GM13976 (cell line): ENCODE data around the gene NTN3.

Source experiments
- DNase-seq: peaks from one replicate; pipeline ENCODE4 v3.0.0; 2012; ENCODE audit warnings: low spot score
- in situ Hi-C: fragments of 300-500 bp; cut with MboI; formaldehyde crosslinking; loops from one replicate; pipeline ENCODE4 v1.12.0; 2022; ENCODE audit warnings: low sequenced_read_pairs, mixed read lengths, inconsistent platforms; ENCODE audit not compliant: unreplicated experiment
- TF ChIP-seq, protein P1 (sequence below): IDR thresholded peaks from 2 replicates; pipeline ENCODE4 v1.5.1; 2012; ENCODE audit warnings: borderline replicate concordance, mild to moderate bottlenecking; ENCODE audit not compliant: insufficient read depth; ENCODE audit errors: extremely low read depth, missing control alignments, control extremely low read depth

NTN3 gene

DNA sequence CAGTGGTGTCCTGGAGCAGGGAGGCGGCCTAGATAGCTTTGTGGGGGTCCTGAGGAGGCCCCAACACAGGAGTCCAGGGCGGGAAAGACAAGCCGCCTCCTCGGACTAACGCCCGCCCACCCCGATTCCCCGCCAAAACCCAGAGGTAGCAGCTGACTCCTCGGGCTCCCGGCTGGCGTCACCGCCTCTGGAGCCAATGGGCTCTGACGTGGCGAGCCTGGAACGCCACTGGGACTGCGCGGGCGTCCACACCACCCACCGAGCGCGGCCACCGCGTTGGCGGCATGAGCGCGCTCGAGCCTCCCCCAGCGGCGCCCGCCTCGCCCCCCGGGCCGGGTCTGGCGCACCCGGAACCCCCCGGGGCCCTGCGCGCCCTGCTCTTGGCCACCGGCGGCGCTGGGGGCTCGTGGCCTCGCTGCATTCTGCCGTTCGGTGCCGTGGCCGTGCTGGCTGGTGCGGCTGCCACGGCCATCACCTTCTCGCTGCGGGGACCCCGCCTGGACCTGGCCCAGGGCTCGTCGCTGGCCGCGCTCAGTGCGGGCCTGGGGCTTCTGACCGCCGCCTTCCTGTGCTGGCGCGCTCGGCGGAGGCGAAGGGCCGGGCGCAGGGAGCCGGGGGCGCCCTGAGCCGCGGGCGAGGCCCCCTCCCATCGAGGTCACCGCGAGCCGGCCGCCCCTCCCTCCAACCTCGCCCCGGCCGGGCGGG is 3.4 kb upstream of the NTN3 start:
- TF ChIP-seq, protein P1, sequence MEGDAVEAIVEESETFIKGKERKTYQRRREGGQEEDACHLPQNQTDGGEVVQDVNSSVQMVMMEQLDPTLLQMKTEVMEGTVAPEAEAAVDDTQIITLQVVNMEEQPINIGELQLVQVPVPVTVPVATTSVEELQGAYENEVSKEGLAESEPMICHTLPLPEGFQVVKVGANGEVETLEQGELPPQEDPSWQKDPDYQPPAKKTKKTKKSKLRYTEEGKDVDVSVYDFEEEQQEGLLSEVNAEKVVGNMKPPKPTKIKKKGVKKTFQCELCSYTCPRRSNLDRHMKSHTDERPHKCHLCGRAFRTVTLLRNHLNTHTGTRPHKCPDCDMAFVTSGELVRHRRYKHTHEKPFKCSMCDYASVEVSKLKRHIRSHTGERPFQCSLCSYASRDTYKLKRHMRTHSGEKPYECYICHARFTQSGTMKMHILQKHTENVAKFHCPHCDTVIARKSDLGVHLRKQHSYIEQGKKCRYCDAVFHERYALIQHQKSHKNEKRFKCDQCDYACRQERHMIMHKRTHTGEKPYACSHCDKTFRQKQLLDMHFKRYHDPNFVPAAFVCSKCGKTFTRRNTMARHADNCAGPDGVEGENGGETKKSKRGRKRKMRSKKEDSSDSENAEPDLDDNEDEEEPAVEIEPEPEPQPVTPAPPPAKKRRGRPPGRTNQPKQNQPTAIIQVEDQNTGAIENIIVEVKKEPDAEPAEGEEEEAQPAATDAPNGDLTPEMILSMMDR = peak; percentile 32
- in situ Hi-C loops = no loop called here
- DNase-seq = peak; percentile 78

DNA sequence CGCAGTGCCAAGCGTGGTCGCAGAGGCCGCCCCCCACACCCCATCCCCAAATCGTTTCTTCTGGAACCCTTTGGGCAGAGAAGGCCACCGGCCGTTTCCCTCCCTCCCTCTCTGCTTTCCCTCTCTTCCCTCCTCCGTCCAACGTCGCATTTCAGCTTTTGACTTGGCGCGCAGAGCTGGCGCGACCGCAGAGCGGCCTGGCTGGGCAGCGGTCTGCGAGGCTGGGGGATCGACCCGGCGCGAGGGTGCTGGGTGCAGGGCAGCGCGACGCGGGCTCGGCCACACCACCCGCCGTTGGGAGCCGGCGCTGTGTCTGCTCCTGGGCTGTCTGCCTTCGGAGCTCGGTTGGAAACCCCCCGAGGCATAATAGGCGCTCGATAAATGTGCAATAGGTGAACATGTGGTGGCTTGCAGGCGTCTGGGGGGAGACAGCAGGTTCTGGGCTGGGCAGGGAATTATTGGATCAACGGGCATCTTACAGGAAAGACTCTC is 2.8 kb upstream of the NTN3 start:
- DNase-seq = peak; percentile 76
- TF ChIP-seq, protein P1 = no peak
- in situ Hi-C loops = no loop called here

DNA sequence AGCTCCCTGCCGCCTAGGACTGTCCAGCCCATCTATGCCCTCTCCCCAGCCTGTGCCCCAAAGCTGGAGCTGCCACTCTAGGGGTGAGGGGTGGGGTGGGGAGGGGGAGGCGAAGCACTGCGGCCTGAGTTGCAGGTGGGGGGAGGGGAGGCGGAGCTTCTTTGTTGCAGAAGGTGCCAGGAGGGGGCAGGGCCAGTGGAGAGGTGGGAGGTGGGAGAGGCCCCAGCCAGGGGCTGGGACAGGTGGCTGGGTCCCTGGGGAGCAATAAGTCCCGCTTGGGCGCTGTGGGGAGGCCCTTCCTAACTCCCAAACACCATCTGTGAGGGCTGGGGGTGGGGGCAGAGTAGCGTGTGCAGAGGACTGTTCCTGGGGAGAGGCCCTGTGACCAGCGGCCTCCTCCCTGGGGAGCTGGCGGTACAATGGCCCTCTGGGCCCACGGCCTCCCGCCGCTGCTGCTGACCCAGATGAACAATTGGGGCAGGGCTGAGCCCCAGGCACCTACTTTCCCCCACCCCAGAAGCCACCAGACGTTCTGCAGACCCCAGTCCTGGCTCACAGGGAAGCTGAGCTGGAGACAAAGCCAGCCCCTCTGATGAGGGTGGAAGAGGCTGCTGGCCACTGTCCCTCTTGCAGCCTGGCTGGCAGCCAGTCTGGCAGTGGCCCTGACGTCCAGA is 2.2 kb upstream of the NTN3 start:
- peak; percentile 84 for DNase-seq
- TF ChIP-seq, protein P1 = no peak
- in situ Hi-C loops = no loop called here

DNA sequence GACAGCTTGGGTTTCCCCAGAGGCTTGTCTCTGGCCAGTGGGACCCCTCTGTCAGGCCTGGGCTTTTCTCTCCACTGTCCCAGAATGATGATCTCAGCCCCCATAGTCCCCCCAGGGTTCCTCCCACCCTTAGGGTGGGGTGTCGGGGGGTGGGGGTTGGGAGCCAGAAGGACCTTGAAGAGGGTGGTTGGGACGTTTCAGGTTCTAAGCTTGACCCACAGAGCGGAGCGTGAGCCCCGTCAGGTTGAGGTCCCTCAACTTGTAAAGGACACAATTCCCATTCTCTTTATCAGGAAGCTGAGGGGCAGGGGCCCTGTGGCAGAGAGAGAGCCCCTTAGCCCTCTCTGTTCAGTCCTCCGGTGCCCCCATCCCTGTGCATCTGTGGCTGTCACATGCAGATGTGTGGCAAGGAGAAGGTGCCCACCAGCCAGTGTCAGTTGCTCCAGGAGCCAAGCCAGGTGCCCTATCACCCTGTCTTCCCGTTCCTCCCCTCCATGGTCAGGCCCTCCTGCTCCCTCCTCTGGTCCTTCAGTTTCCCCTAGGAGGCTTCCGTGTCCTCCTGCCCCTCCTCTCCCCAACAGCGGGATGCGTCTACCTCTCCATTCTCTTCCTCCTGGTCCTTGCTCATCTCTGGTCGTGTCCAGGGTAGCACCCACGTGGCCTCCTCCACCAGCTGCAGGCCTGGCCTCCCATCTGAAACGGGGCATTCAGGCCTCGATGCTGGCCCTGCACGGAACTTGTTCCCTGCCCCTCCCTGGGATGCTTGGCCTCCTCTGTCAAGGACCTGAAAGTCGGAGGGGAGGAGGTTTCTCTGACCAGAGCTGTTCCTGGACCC is 1.5 kb upstream of the NTN3 start:
- TF ChIP-seq, protein P1 = no peak
- no peak for DNase-seq
- in situ Hi-C loops = no loop called here

DNA sequence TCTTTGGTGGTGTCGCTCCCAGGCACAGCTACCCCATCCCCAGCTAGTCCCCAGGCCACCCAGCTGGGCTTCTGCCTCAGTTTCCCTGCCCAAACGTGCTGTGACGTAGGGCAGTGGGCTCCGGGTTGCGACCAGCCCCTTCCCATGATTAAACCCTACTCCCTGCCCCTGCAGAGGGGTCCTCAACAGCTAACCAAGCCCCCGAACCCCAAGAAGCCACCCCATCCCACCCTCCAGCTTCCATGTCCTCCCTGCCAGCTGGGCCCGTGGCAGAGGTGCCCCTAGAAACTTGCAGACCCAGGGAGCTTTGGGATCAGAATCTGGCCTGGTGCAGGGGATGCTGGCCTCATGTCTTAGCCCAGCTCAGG is 879 bp upstream of the NTN3 start:
- TF ChIP-seq, protein P1 = no peak
- in situ Hi-C loops = no loop called here
- DNase-seq = no peak

DNA sequence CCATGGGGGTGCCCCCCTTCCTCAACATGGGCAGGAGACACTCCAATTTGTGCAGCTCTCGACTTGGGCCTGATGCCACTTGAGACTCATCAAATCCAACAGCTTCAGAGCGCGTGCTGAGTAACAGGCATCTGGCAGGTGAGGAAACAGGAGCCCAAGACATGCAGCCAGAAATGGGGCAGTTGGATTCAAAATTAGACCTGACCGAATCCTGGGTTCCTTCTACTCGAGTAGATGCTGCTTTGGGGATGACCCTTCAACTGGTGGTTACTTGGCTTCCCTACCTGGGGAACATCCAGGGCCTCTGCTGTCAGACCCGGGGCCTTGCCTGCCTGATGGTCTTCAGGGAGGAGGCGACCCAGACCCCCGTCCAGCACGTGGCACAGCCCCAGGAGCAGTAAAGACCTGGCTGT is 488 bp upstream of the NTN3 start:
- TF ChIP-seq, protein P1 = no peak
- in situ Hi-C loops = no loop called here
- DNase-seq = no peak
